Measurements from ENCODE around the gene SPATA13.

The SPATA13 gene

GRCh38 chr13:24214528-24214927 lies 54.0 kb downstream of the SPATA13 start:
- WGBS (ENCODE audit: extremely low coverage, insufficient coverage, insufficient read length), result no CpG with 5 or more reads among the region's 2 CpGs

GRCh38 chr13:24215126-24215525 lies 54.6 kb downstream of the SPATA13 start:
- no peak overlapping the region for H3K4me2 ChIP-seq (ENCODE audit: low read length)
- WGBS (ENCODE audit: extremely low coverage, insufficient coverage, insufficient read length), result no CpG with 5 or more reads among the region's 1 CpG
- H3K36me3 ChIP-seq (ENCODE audit: control insufficient read depth in 1 of 2, insufficient read depth in 2 of 2, low read length in 2 of 2), result no peaks in the 10 kb centered on the region
- H2BK120ac ChIP-seq (ENCODE audit: insufficient read depth, low read length, poor library complexity), result no peak overlapping the region
- H3K23ac ChIP-seq (ENCODE audit: low read length), result no peak overlapping the region
- H4K91ac ChIP-seq (ENCODE audit: low read depth, low read length), result no peak overlapping the region
- H3K27ac ChIP-seq (ENCODE audit: low read depth, low read length), result no peak overlapping the region
- no peak overlapping the region for H3K18ac ChIP-seq (ENCODE audit: low read length)
- H3K27me3 ChIP-seq (ENCODE audit: insufficient read depth, low read length), result no peaks in the 10 kb centered on the region
- H4K8ac ChIP-seq (ENCODE audit: low read depth, low read length), result no peak overlapping the region
- H3K9ac ChIP-seq (ENCODE audit: low read length), result no peak overlapping the region
- no peak for DNase-seq
- no peak overlapping the region for H2BK5ac ChIP-seq (ENCODE audit: low read depth, low read length, poor library complexity)
- H3K4ac ChIP-seq (ENCODE audit: low read depth, low read length), result no peak overlapping the region
- H2AFZ ChIP-seq (ENCODE audit: insufficient read depth, low read length, poor library complexity), result no peak overlapping the region
- no peaks in the 10 kb centered on the region for H3K4me1 ChIP-seq (ENCODE audit: control insufficient read depth in 1 of 2, insufficient read depth in 2 of 2, low read length in 2 of 2)
- no peak overlapping the region for H3K4me3 ChIP-seq (ENCODE audit: low read depth, low read length)
- H3K14ac ChIP-seq (ENCODE audit: low read length), result no peak overlapping the region
- H2AK5ac ChIP-seq (ENCODE audit: low read length), result no peak overlapping the region
- peaks cover 1% of the 10 kb centered on the region for H3K9me3 ChIP-seq (ENCODE audit: insufficient read depth, low read depth, low read length)
- H3K79me1 ChIP-seq (ENCODE audit: low read length), result no peaks in the 10 kb centered on the region
- peaks cover 2% of the 10 kb centered on the region for H3K79me2 ChIP-seq (ENCODE audit: control insufficient read depth, insufficient read depth, low read length, poor library complexity)
- H2BK12ac ChIP-seq (ENCODE audit: low read length), result no peak overlapping the region
- H4K12ac ChIP-seq (ENCODE audit: low read depth, low read length), result no peak overlapping the region

More at GRCh38 chr13:24214528-24214927, 54.0 kb downstream of the SPATA13 start:
- Histone ChIP-seq H3K27ac (ENCODE audit: low read depth, low read length) (no peak overlapping the region), H2BK120ac (ENCODE audit: insufficient read depth, low read length, poor library complexity) (no peak overlapping the region), H3K4me1 (ENCODE audit: control insufficient read depth in 1 of 2, insufficient read depth in 2 of 2, low read length in 2 of 2) (no peaks in the 10 kb centered on the region), H3K9me3 (ENCODE audit: insufficient read depth, low read depth, low read length) (peaks cover 1% of the 10 kb centered on the region), H4K91ac (ENCODE audit: low read depth, low read length) (no peak overlapping the region), H2AFZ (ENCODE audit: insufficient read depth, low read length, poor library complexity) (no peak overlapping the region), H3K4me2 (ENCODE audit: low read length) (no peak overlapping the region), H4K8ac (ENCODE audit: low read depth, low read length) (no peak overlapping the region), H3K18ac (ENCODE audit: low read length) (no peak overlapping the region), H3K4me3 (ENCODE audit: low read depth, low read length) (no peak overlapping the region), H2BK12ac (ENCODE audit: low read length) (no peak overlapping the region), H2BK5ac (ENCODE audit: low read depth, low read length, poor library complexity) (no peak overlapping the region), H3K79me1 (ENCODE audit: low read length) (no peaks in the 10 kb centered on the region), H3K36me3 (ENCODE audit: control insufficient read depth in 1 of 2, insufficient read depth in 2 of 2, low read length in 2 of 2) (no peaks in the 10 kb centered on the region), H2AK5ac (ENCODE audit: low read length) (no peak overlapping the region), H3K4ac (ENCODE audit: low read depth, low read length) (no peak overlapping the region), H3K27me3 (ENCODE audit: insufficient read depth, low read length) (no peaks in the 10 kb centered on the region), H3K23ac (ENCODE audit: low read length) (no peak overlapping the region), H4K12ac (ENCODE audit: low read depth, low read length) (no peak overlapping the region), H3K79me2 (ENCODE audit: control insufficient read depth, insufficient read depth, low read length, poor library complexity) (peaks cover 2% of the 10 kb centered on the region), H3K14ac (ENCODE audit: low read length) (no peak overlapping the region), H3K9ac (ENCODE audit: low read length) (no peak overlapping the region)
- no peak for DNase-seq

GRCh38 chr13:24215732-24216131 lies 55.2 kb downstream of the SPATA13 start:
- no CpG with 5 or more reads among the region's 2 CpGs for WGBS (ENCODE audit: extremely low coverage, insufficient coverage, insufficient read length)
- no peaks in the 10 kb centered on the region for H3K27me3 ChIP-seq (ENCODE audit: insufficient read depth, low read length)

GRCh38 chr13:24216176-24216575 lies 55.7 kb downstream of the SPATA13 start:
- no peak overlapping the region for H3K9ac ChIP-seq (ENCODE audit: low read length)
- no peak overlapping the region for H3K14ac ChIP-seq (ENCODE audit: low read length)
- no peak overlapping the region for H2AK5ac ChIP-seq (ENCODE audit: low read length)
- H3K4me3 ChIP-seq (ENCODE audit: low read depth, low read length), result no peak overlapping the region
- no peak overlapping the region for H3K23ac ChIP-seq (ENCODE audit: low read length)
- no peak overlapping the region for H2AFZ ChIP-seq (ENCODE audit: insufficient read depth, low read length, poor library complexity)
- H3K4me2 ChIP-seq (ENCODE audit: low read length), result no peak overlapping the region
- WGBS (ENCODE audit: extremely low coverage, insufficient coverage, insufficient read length), result no CpG with 5 or more reads among the region's 4 CpGs
- no peak overlapping the region for H3K4ac ChIP-seq (ENCODE audit: low read depth, low read length)
- H3K79me1 ChIP-seq (ENCODE audit: low read length), result no peaks in the 10 kb centered on the region
- H4K8ac ChIP-seq (ENCODE audit: low read depth, low read length), result no peak overlapping the region
- H4K12ac ChIP-seq (ENCODE audit: low read depth, low read length), result no peak overlapping the region
- H3K36me3 ChIP-seq (ENCODE audit: control insufficient read depth in 1 of 2, insufficient read depth in 2 of 2, low read length in 2 of 2), result no peaks in the 10 kb centered on the region
- no peak for DNase-seq
- no peak overlapping the region for H2BK120ac ChIP-seq (ENCODE audit: insufficient read depth, low read length, poor library complexity)
- H3K27ac ChIP-seq (ENCODE audit: low read depth, low read length), result no peak overlapping the region
- H3K9me3 ChIP-seq (ENCODE audit: insufficient read depth, low read depth, low read length), result peaks cover 1% of the 10 kb centered on the region
- no peak overlapping the region for H3K18ac ChIP-seq (ENCODE audit: low read length)
- no peak overlapping the region for H2BK5ac ChIP-seq (ENCODE audit: low read depth, low read length, poor library complexity)
- H3K27me3 ChIP-seq (ENCODE audit: insufficient read depth, low read length), result no peaks in the 10 kb centered on the region
- no peaks in the 10 kb centered on the region for H3K4me1 ChIP-seq (ENCODE audit: control insufficient read depth in 1 of 2, insufficient read depth in 2 of 2, low read length in 2 of 2)
- no peak overlapping the region for H2BK12ac ChIP-seq (ENCODE audit: low read length)
- no peak overlapping the region for H4K91ac ChIP-seq (ENCODE audit: low read depth, low read length)
- H3K79me2 ChIP-seq (ENCODE audit: control insufficient read depth, insufficient read depth, low read length, poor library complexity), result peaks cover 2% of the 10 kb centered on the region

More at GRCh38 chr13:24215732-24216131, 55.2 kb downstream of the SPATA13 start:
- DNase-seq, result no peak
- H3K9ac ChIP-seq (ENCODE audit: low read length), result no peak overlapping the region
- H3K4me3 ChIP-seq (ENCODE audit: low read depth, low read length), result no peak overlapping the region
- H3K9me3 ChIP-seq (ENCODE audit: insufficient read depth, low read depth, low read length), result peaks cover 1% of the 10 kb centered on the region
- no peaks in the 10 kb centered on the region for H3K4me1 ChIP-seq (ENCODE audit: control insufficient read depth in 1 of 2, insufficient read depth in 2 of 2, low read length in 2 of 2)
- H3K79me2 ChIP-seq (ENCODE audit: control insufficient read depth, insufficient read depth, low read length, poor library complexity), result peaks cover 2% of the 10 kb centered on the region
- no peak overlapping the region for H2BK5ac ChIP-seq (ENCODE audit: low read depth, low read length, poor library complexity)
- no peaks in the 10 kb centered on the region for H3K36me3 ChIP-seq (ENCODE audit: control insufficient read depth in 1 of 2, insufficient read depth in 2 of 2, low read length in 2 of 2)
- no peak overlapping the region for H4K8ac ChIP-seq (ENCODE audit: low read depth, low read length)
- H3K4me2 ChIP-seq (ENCODE audit: low read length), result no peak overlapping the region
- H2AK5ac ChIP-seq (ENCODE audit: low read length), result no peak overlapping the region
- H3K27ac ChIP-seq (ENCODE audit: low read depth, low read length), result no peak overlapping the region
- H3K18ac ChIP-seq (ENCODE audit: low read length), result no peak overlapping the region
- H3K79me1 ChIP-seq (ENCODE audit: low read length), result no peaks in the 10 kb centered on the region
- no peak overlapping the region for H4K91ac ChIP-seq (ENCODE audit: low read depth, low read length)
- H3K4ac ChIP-seq (ENCODE audit: low read depth, low read length), result no peak overlapping the region
- no peak overlapping the region for H4K12ac ChIP-seq (ENCODE audit: low read depth, low read length)
- no peak overlapping the region for H3K14ac ChIP-seq (ENCODE audit: low read length)
- H2BK120ac ChIP-seq (ENCODE audit: insufficient read depth, low read length, poor library complexity), result no peak overlapping the region
- no peak overlapping the region for H2AFZ ChIP-seq (ENCODE audit: insufficient read depth, low read length, poor library complexity)
- H2BK12ac ChIP-seq (ENCODE audit: low read length), result no peak overlapping the region
- H3K23ac ChIP-seq (ENCODE audit: low read length), result no peak overlapping the region

All from trophoblast cell (in vitro differentiated cells and primary cell).